Endodermal cell (in vitro differentiated cells): ENCODE measurements around the gene TTR. TPM values are rescaled to one million over a fixed set of nuclear protein-coding genes. Genes with fewer than 3 reads are reported as not detected.

ENCODE experiments used
- DNase-seq: peaks from one replicate; pipeline ENCODE4 v3.0.0-alpha.2; 2017
- H3K27ac ChIP-seq: 2 replicates; pipeline ENCODE4 v1.5.1; 2013; ENCODE audit warnings: mild to moderate bottlenecking, low read depth, low read length, moderate library complexity
- H3K27me3 ChIP-seq: 2 replicates; pipeline ENCODE4 v1.6.1; 2013; ENCODE audit warnings: mild to moderate bottlenecking, low read length, moderate library complexity; ENCODE audit not compliant: insufficient read depth, control insufficient read depth, poor library complexity, severe bottlenecking
- H3K36me3 ChIP-seq: 2 replicates; pipeline ENCODE4 v1.7.0; 2013; ENCODE audit warnings: mild to moderate bottlenecking, low read length, moderate library complexity; ENCODE audit not compliant: control insufficient read depth, insufficient read depth
- H3K4me1 ChIP-seq: one replicate; pipeline ENCODE4 v1.7.0; 2013; ENCODE audit warnings: low read length; ENCODE audit not compliant: control insufficient read depth, insufficient read depth
- H3K4me3 ChIP-seq: 2 replicates; pipeline ENCODE4 v1.5.1; 2013; ENCODE audit warnings: mild to moderate bottlenecking, low read length, moderate library complexity
- H3K9ac ChIP-seq: 2 replicates; pipeline ENCODE4 v1.6.1; 2013; ENCODE audit warnings: mild to moderate bottlenecking, low read length, moderate library complexity; ENCODE audit not compliant: poor library complexity, severe bottlenecking; ENCODE audit errors: extremely low read depth
- H3K9me3 ChIP-seq: 2 replicates; pipeline ENCODE4 v1.6.1; 2013; ENCODE audit warnings: mild to moderate bottlenecking, low read length, moderate library complexity; ENCODE audit not compliant: control insufficient read depth
- H3K27ac Mint-ChIP-seq: 2 replicates; pipeline ENCODE4 v1.8.0; 2020; ENCODE audit warnings: mixed read lengths
- H3K27me3 Mint-ChIP-seq: 2 replicates; pipeline ENCODE4 v1.8.0; 2021; ENCODE audit warnings: mild to moderate bottlenecking, mixed read lengths; ENCODE audit not compliant: insufficient read depth
- H3K36me3 Mint-ChIP-seq: 2 replicates; pipeline ENCODE4 v1.8.0; 2020; ENCODE audit warnings: low read depth, mixed read lengths
- H3K4me1 Mint-ChIP-seq: 2 replicates; pipeline ENCODE4 v1.8.0; 2020; ENCODE audit warnings: mixed read lengths
- H3K4me3 Mint-ChIP-seq: 2 replicates; pipeline ENCODE4 v1.8.0; 2020; ENCODE audit warnings: mild to moderate bottlenecking, moderate library complexity, mixed read lengths
- H3K9me3 Mint-ChIP-seq: 2 replicates; pipeline ENCODE4 v1.8.0; 2020; ENCODE audit warnings: mild to moderate bottlenecking, mixed read lengths
- WGBS, 2 experiments: methylation state at CpG; one replicate each; pipeline versions ENCODE4 v1.1.5 to v1.1.7; 2013; ENCODE audit warnings: missing lambda C conversion rate in 2 of 2, mixed read lengths in 1 of 2; ENCODE audit not compliant: insufficient coverage in 1 of 2, insufficient read length in 1 of 2; 5-methylcytosine and 5-hydroxymethylcytosine counted together
- long read RNA-seq, 4 experiments: library from polyadenylated mRNA in 2 of 4; library from RNA in 1 of 4; library from capped mRNA in 1 of 4; stranded (forward) in 3 of 4; unstranded in 1 of 4; transcript quantifications; one replicate each; pipeline ENCODE4 v2.0.0, GENCODE V29; 2020 to 2021; ENCODE audit warnings: inconsistent platforms in 1 of 4
- polyA plus RNA-seq, 2 experiments: library from polyadenylated mRNA; stranded (reverse); fragments of 50-300 nt; gene quantifications; one replicate each; pipeline ENCODE4 v1.2.3, GENCODE V29; 2013
- total RNA-seq, 2 donors: library from RNA; stranded (reverse); fragmentation: NEBNext Ultra II Directional in 1 of 2; extraction: Animal tissue kit (Norgen Biotek cat#: 25700) in 1 of 2; gene quantifications; 2 replicates in 1 of 2; 3 replicates in 1 of 2; pipeline ENCODE4 v1.2.1, GENCODE V29; 2021
- TF ChIP-seq, protein P1 (sequence below): fragments of 200-600 bp; sonication (generic); conservative IDR thresholded peaks from 2 replicates; pipeline ENCODE4 v1.5.0; 2021; ENCODE audit warnings: antibody characterized with exemption, mild to moderate bottlenecking

The TTR gene
- total RNA-seq: not detected
- polyA plus RNA-seq (2013, experiment 1 of 2): 13.7 TPM
- 9.0 TPM for polyA plus RNA-seq (2013, experiment 2 of 2)
- long read RNA-seq, experiment 1: 0 reads
- long read RNA-seq, experiment 2: 0 reads
- long read RNA-seq, experiment 3: 0 reads
- long read RNA-seq, experiment 4: 0 reads

DNA sequence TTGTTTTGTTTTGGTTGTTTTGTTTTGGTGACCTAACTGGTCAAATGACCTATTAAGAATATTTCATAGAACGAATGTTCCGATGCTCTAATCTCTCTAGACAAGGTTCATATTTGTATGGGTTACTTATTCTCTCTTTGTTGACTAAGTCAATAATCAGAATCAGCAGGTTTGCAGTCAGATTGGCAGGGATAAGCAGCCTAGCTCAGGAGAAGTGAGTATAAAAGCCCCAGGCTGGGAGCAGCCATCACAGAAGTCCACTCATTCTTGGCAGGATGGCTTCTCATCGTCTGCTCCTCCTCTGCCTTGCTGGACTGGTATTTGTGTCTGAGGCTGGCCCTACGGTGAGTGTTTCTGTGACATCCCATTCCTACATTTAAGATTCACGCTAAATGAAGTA lies at the start of gene TTR:
TSS of gene TTR (plus strand) at position 250 of the 400 bp plus-strand sequence. CDS start at position 276, 26 bp downstream.
- H3K4me3 Mint-ChIP-seq: no peak within 1 kb of the TSS
- Histone ChIP-seq H3K4me1 (peaks cover 3% of the 10 kb centered on the region), H3K27me3 (no peaks in the 10 kb centered on the region), H3K9ac (no peak within 1 kb of the TSS), H3K27ac (no peak within 1 kb of the TSS), H3K36me3 (no peaks in the 10 kb centered on the region), H3K9me3 (peaks cover 5% of the 10 kb centered on the region), H3K4me3 (no peak within 1 kb of the TSS)
- TF ChIP-seq, protein P1, sequence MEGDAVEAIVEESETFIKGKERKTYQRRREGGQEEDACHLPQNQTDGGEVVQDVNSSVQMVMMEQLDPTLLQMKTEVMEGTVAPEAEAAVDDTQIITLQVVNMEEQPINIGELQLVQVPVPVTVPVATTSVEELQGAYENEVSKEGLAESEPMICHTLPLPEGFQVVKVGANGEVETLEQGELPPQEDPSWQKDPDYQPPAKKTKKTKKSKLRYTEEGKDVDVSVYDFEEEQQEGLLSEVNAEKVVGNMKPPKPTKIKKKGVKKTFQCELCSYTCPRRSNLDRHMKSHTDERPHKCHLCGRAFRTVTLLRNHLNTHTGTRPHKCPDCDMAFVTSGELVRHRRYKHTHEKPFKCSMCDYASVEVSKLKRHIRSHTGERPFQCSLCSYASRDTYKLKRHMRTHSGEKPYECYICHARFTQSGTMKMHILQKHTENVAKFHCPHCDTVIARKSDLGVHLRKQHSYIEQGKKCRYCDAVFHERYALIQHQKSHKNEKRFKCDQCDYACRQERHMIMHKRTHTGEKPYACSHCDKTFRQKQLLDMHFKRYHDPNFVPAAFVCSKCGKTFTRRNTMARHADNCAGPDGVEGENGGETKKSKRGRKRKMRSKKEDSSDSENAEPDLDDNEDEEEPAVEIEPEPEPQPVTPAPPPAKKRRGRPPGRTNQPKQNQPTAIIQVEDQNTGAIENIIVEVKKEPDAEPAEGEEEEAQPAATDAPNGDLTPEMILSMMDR: no peak
- 91 to 94% methylated on average over 5 of the region's 5 CpGs for WGBS, 2 experiments
- no peaks in the 10 kb centered on the region for H3K27me3 Mint-ChIP-seq
- H3K4me1 Mint-ChIP-seq: peaks cover 8% of the 10 kb centered on the region
- H3K9me3 Mint-ChIP-seq: no peaks in the 10 kb centered on the region
- H3K36me3 Mint-ChIP-seq: no peaks in the 10 kb centered on the region
- no peak for DNase-seq
- no peak within 1 kb of the TSS for H3K27ac Mint-ChIP-seq

DNA sequence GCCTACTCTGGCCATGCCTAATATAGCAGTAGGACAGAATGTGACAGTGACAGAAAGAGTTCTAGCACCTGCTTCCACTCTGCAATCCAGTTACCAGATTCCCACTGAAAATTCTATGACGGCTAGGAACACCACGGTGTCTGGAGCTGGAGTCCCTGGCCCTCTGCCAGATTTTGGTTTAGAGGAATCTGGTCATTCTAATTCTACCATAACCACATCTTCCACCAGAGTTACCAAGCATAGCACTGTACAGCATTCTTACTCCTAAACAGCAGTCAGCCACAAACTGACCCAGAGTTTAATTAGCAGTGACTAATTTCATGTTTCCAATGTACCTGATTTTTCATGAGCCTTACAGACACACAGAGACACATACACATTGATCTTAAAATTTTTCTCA lies 45.2 kb upstream of the TTR start:
- DNase-seq: no peak
- Mint-ChIP-seq H3K4me1 (peaks cover 6% of the 10 kb centered on the region), H3K9me3 (no peaks in the 10 kb centered on the region), H3K27ac (no peak overlapping the region), H3K36me3 (peaks cover 54% of the 10 kb centered on the region), H3K27me3 (no peaks in the 10 kb centered on the region), H3K4me3 (no peak overlapping the region)
- Histone ChIP-seq H3K9me3 (no peaks in the 10 kb centered on the region), H3K4me3 (no peak overlapping the region), H3K4me1 (no peaks in the 10 kb centered on the region), H3K27me3 (no peaks in the 10 kb centered on the region), H3K36me3 (peaks cover 67% of the 10 kb centered on the region), H3K27ac (no peak overlapping the region), H3K9ac (no peak overlapping the region)
- 92 to 100% methylated on average over 2 of the region's 2 CpGs for WGBS, 2 experiments
- TF ChIP-seq, protein P1: no peak

DNA sequence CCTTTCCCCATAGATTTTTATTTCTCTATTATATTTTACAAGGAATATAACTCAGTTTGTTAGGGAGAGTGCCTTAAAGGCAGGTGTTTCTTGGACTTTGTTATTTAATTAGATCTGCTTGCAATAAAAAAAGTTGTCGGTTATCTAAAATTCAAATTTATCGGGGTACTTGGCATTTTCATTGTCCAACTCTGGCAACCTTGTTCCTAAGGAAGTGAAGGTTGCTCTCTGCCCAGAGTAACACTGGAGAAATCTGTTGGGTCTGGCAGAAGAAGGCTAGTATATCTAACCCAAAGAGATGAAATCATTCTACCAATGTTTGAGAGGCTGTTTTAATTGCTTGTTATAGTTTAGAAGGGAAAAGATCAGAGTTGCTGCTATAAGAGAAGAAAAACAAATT lies 42.8 kb upstream of the TTR start:
- no peak for DNase-seq
- TF ChIP-seq, protein P1: no peak
- Histone ChIP-seq H3K4me3 (no peak overlapping the region), H3K27ac (no peak overlapping the region), H3K4me1 (no peaks in the 10 kb centered on the region), H3K36me3 (peaks cover 43% of the 10 kb centered on the region), H3K9ac (no peak overlapping the region), H3K27me3 (no peaks in the 10 kb centered on the region), H3K9me3 (no peaks in the 10 kb centered on the region)
- no peak overlapping the region for H3K4me3 Mint-ChIP-seq
- peaks cover 34% of the 10 kb centered on the region for H3K36me3 Mint-ChIP-seq
- H3K4me1 Mint-ChIP-seq: peaks cover 14% of the 10 kb centered on the region
- H3K27me3 Mint-ChIP-seq: no peaks in the 10 kb centered on the region
- WGBS, 2 experiments: 93 to 100% methylated on average over 2 of the region's 2 CpGs
- no peaks in the 10 kb centered on the region for H3K9me3 Mint-ChIP-seq
- H3K27ac Mint-ChIP-seq: peak overlapping the region; percentile 22
